CD4-positive, alpha-beta T cell treated with Interleukin-17A for 4 hours (primary cell): ENCODE measurements around the gene RAET1L.
"Not testable (repeated sequence)": the region's sequence is repeated elsewhere in the genome, so short reads cannot be mapped to it uniquely, and the experiment has no call there.

ENCODE experiments used
- DNase-seq: peaks from one replicate; pipeline ENCODE4 v3.0.0-alpha.2; 2020; ENCODE audit warnings: mixed read lengths

Gene RAET1L

DNA sequence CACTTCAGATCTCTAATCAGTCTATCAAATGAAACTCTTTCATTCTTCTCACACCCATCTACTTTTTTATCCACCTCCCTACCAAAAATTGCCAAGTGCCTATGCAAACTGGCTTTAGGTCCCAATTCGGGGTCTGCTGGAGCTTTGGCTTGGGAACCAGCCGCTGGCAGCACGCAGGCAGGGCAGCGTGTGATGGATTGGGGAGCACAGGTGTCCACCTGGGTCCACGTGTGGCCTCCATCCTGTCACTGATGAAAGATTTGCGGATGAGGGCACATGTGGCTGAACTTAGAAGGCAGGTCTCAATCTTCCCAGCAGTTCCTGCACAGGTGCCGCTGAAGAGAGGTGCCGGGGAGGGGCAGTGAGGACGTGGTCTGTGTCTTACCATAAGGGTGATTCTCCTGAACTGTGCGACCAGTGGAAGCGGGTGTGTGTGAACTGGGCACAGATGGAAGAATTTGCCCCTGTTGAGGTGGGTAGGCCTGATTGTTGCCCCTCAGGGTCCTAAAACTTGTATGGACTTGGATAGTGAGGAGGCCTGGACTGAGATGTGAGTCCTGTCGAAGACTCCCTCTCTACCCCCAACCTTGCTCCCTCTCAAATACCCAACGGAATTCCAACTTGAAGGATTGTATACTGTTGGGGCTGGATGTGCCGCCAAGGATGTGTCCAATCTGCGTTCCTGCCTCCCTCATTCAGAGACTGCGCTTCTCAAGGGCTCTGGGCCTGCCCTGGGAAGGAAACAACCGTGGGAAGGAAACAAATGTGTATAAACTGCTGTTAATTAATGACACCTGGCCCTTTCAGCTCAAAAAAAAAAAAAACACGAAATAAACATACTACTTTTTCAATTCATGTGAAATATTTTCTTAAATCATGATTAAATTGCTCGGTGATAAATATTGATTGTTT is 18.4 kb upstream of the RAET1L start:
- no peak for DNase-seq

DNA sequence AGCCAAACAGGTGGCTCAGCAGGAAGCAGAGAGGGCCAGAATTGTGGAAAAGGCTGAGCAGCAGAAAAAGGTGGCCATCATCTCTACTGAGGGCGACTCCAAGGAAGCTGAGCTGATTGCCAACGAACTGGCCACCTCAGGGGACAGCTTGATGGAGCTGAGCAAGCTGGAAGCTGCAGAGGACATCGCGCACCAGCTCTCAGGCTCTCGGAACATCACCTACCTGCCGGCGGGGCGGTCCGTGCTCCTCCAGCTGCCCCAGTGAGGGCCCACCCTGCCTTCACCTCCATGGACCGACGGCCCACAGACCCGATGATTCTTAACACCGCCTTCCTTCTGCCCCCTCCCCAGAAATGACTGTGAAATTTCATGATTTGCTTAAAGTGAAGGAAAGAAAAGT is 17.8 kb upstream of the RAET1L start:
- no peak for DNase-seq

DNA sequence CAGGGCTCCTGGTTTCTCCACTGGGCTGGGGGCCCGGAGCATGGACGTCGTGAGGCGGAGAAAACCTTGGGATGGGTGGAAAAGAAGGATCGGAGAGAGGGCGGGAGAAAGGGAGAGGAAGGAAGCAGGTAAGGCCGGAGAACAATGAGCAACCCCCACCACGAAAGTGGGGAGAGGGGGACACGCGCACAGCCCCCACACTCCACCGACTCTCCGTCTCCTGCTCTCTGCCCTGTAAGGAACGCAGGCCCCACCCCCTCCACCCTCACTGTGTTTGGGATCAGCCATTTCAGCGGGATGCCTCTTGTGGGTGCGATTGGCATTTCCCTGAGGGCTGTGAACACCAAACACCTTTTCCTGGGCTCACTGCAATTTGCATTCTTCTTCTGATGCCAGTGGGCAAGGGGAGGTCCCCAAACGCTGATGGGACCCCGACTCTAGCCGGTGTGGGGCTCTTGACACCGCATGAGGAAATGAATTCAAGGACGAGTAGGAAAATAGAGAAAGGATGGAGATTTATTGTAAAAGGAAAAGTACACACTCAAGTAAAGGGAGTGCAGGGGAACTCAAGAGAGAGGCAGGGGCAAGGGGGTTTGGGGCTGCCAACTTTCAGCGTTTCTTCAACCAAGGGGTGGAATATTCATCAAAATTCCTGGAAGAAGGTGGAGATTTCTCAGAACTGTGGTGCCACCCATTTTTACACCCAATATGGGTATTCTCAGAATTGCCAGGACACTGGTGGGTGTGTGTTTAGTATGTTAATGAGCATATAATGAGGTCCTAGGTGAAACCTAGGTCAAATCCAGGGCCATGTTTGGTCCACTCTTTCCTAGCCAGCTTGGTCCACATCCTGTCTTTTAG is 13.1 kb upstream of the RAET1L start:
- DNase-seq, result no peak

DNA sequence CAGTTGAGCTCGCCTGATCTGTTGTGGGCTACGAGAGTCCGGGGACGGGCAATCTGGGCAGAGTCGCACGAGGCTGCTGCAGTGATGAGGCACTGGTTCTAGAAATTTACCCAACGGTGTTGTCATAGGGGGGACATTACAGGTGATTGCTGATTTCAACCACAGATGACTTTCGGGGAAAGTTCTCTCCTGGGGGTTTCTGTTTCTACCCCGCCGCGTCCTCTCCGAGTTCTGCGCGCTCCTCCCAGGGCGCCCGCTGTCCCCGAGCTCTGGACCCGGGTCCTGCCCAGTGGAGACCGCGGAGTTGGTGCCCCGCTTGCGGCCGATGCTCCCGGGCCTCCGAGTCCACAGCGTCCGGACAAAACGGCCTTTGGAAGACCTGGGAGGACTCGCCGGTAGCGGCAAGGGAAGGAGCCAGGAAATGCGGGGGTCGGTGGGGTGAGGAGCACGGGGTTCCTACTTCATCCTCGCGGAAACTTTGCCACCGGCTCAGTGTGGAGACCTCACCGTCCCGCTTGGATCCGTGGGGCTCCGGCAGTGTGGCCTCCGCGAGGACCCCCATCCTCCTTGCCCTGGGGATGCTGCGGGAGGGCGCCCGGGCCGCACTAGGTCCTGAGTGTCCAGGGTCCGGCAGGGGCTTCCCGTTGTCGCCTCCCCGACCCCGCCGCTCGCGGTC is 12.3 kb upstream of the RAET1L start:
- DNase-seq, result no peak

DNA sequence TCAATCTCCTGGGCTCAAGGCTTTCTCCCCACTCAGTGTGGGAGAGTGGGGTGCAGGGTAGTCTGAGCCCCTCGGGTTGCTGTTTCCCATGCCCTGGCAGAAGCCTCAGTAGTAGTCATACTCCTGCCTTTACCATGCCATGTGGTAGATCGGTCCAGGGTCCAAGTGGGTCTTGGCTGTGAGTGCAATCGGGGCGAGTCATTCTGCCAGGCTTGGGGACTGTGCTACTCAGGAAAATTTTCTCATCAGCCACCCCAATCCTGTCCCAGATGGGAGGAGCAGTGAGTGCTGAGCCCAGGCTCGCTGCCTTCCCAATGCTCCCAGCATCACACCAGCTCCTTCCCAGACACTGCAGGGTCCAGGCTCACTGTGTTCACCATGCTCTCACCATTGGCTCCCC is 10.7 kb upstream of the RAET1L start:
- DNase-seq, result no peak

DNA sequence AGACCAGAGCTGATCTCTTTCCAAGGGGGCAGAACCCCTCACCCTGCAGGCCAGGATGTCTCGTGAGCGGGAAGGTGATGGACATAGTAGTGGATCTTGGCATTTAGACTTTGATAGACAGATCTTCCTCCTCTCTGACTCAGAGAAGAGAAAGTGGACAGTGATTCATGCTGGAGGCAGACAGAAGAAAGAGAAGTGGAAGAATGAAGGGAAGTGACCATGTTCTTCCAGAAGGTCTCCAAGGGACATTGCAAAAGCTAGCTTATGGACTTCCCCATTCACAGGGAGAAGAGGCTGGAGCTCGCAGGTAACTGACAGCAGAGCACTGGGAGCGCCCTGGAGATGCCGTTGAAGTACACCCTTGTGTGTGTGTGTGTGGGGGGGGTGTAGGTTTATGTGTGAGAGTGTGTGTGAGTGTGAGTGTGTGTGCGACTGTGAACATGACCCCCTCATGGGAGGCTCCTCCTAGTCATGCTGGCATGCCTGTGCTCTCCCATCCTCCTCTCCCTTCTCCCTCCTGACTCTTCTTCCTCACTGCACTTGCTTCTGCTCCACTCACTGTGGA is 8.0 kb upstream of the RAET1L start:
- no peak for DNase-seq

DNA sequence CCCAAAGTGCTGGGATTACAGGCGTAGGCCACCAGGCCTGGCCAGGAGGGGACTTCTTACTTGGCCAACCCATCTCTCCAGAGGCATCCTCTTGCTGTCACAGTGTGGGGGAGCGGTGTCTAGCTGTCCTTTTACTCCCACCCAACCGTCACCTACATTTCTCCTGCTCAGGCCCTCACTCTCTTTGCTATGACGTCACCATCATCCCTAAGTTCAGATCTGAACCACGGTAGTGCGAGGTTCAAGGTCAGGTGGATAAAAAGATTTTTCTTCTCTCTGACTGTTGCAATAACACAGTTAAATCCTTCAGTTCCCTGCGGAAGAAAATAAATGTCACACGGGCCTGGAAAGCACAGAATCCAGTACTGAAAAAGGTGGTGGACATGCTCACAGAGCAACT is 7.3 kb upstream of the RAET1L start:
- no peak for DNase-seq

DNA sequence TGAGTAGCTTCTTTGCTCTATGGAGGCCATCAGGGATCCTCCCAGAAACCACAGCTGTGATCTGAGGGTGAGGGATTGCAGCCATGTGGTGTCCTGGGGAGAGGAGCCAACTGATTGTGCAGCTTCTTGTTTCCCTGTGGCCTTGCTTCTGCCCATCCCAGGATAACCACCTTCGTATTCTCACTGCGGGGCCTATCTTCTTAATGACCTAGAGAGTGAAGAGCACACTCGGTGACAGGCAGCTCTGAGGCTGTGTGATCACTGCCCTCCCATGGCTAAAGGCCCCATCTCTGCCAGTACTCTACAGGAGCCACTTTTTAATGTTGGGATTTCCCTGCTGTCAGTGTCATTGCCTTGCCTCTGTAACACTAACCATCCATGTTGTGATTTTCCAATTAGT is 5.3 kb upstream of the RAET1L start:
- DNase-seq, result no peak

DNA sequence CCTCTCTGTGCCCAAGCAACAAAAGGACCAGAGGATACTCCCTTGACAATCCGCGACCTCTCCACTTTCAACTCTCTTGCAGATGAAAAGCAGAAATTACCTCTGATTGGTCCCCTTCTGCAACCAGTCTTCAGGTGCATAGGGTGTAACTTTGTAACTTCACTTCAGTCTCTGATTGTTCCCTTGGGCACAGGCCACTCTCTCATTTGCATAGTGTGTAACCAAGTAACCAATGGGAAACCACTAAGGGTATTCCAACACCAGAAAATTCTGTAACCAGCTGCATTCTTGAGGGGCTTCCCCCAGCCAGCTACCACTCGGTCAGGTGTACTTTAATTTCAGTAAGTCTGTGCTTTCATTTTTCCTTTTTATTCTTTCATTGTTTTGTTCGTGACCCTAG is 4.4 kb upstream of the RAET1L start:
- no peak for DNase-seq

DNA sequence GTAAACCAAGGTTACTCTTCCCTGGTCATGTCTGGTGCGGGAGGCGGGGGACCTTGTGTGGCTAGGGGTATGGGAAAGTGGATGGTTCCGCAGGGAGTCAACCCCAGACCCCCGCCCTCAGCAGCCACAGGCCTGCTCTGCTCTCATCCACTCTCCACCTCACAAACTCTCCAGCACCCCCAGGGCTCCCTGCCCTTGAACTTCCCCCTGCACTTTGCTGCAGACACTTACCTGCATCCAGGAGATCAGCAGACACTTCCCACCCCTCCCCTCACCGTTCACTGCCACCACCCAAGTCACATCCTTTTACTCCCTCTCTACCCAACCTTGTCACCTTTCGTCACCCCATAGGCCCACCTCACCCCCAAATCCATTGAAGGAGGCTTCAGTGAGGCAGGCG is 3.9 kb upstream of the RAET1L start:
- no peak for DNase-seq

DNA sequence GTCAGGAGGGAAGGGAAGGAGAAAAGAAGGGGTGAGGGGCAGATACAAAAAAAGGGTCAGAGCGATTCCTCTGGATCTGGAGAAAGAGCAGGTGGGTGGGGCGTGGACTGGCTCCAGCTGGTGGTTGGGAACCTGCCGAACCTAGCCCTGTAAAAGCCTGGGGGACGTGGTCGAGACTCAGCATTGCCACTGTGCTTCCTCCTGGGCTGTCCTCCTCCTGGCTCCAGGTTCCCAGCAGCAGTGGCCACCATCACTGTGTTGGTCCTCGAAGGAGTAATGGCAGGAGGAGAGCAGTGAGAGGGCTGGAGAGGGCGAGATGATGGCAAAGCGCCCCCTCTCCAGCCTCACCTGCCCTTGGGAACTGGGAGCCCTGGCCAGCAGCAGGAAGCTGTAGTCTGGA is 3.5 kb upstream of the RAET1L start:
- no peak for DNase-seq

DNA sequence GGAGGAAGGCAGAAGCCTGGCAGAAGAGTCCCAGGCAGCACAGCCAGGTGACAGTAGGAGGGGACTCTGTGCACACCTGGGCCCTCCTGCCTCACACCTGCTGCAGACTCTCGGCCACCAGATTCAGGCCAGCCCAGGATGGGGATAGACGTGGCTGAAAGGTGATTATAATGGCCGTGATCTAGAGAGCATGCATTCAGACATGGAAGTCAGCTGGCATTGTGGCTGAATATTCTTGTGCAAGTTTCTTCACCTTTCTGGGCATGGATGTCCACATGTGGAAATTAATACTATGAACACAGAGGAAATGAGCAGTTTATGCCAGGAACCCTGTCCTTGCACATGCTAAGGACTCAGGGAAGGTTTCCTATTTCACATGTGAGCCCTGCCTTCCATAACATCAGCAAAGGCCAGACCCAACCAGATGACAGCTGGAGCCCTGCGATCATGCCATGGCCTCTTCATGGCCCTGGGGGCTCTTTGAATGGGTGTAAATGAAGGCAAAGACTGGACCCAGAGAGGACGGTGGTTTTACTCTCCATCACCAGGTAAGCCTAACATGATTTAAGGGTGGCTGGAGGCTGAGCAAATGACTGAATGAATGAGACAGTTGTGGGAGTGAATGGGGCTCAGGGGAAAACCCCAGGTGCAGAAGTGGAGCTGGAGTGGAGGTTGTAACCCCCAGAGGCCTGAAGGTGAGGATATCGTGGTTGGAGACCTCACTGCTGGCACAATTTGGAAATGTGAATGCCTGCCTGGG is 2.7 kb upstream of the RAET1L start:
- no peak for DNase-seq

DNA sequence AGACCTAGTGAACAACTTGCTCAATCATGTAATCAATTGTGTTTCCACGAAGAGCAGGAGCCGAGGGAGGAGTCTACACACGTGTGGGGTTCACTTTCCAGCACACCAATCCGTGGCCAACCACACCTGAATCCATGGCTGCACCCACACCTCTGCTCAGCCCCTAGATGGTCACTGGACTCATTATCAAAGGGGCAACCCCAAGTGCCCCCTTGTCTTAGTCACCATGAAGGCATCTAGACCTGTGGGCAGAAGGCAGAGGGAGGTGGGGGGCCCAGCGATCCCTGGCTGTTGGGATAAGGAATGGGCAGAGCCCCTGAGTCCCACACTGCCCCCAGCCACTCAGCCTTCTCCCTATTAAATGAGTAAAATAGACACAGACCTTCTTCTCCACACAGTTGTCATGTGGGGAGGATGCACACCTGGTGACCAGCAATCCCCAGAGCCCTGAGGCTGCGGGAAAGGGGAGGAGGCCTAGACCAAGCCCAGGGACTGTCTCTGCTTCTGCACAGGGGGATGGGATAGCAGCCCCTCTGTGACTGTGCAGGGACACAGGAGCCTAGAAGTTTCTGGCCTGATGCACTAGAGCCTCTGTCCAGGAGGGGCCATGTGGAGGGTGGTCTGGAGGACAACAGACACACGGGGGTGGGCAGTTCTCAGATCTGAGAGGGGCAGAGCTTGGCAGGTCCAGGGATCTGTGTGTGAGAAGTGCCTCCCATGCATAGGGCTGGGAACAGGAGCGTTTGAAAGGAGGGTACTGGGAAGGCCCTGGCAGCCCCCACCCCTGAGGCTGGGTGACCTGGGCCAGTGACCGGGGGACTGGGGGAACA is 1.9 kb upstream of the RAET1L start:
- DNase-seq, result no peak

DNA sequence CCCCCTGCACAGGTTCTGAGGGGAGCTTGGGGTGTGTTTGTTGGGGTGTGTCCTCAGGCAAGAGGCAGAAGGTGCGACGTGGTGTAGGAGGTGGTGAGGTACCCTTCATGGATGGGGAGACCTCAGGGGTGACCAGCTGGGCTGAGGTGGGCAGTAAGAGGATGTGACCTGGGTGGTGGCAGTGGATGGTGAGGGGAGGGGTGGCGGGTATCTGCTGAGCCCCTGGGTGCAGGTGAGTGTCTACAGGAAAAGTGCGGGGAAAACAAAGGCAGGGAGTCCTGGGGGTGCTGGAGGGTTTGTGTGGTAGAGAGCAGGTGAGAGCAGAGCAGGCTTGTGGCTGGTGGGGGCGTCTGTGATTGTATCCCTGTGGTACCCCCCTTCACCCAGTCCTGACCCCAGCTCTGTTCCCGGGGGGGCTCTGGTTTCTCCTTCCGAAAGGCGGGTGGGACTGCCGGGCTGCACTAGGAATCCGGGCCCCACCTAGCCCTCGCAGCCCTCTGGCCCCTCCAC is 631 bp downstream of the RAET1L start:
- DNase-seq, result no peak

DNA sequence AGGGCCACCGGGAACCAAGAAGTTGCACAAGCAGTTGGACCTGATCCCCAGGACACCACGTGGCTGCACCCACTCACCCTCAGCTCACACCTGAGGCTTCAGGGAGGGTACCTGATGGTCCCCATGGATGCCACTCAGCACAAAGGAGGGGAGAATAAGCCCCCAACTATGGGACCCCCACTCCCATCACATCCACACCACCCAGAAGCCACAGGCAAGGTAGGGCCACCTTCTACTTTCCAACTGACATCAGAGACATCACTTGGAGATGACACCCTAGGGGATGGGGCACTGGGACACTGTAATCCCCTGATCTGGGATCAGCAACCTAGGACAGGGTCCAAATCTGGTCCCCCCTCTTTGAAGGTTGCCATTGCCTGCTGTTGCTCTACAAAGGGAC is 1.3 kb downstream of the RAET1L start:
- DNase-seq, result not testable (repeated sequence)

DNA sequence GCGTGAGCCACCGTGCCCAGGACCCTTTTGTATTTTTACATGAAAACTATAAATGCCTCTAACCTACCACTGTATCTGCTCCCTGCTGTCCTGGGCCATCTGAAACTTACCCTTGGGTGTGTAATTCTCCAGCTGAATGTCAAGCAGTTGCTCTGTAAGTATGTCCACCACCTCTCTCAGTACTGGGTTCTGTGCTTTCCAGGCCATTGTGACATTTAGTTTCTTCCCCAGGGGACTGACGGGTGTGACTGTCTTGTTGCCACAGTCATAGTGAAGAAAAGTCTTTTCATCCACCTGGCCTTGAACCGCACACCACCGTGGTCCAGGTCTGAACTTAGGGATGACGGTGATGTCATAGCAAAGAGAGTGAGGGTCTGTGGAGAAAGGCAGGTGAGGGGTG is 3.5 kb downstream of the RAET1L start:
- DNase-seq, result not testable (repeated sequence)

DNA sequence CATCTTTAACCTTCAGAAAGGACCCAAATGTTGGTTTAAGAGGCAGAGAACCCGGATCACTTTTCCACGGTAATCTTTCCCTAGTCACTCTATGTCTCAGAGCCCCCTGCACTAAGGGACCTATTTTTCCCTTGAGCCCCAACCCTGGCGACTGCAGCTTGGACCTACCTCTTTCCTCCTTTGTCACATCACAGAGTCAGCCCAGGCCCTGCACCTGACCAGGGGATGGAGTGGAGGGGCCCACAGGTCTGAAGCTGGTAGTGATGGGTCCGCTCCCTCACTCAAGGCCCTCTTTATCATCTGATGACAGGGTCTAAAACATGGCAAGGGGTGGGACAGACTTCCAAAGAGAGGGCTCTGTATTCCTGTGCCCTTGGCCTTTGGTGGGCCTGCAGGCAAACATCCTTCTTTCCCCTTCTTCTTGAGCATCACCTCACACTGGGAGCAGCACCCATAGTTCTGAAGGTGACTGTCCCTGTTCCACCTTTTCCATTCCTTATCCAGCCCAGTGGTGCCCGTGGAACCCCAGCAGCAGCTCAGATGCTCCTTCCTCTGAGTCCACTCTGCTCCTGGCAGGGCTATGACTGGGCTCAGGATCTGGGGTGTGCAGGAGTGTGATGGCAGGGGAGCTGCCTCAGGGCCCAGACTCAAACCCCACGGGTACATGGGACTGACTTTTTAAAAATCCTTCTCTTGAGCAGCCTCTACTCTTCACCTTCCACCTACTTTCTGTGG is 6.3 kb downstream of the RAET1L start:
- DNase-seq, result no peak

DNA sequence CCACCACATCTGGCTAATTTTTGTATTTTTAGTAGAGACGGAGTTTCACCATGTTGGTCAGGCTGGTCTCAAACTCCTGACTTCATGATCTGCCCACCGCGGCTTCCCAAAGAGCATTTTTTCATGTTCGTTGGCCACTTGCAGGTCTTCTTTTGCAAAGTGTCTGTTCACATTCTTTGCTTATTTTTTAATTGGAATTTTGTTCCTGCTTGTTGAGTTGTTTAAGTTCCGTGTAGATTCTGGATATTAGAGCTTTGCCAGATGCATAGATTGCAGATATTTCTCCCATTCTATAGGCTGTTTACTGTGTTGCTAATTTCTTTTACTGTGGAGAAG is 8.2 kb downstream of the RAET1L start:
- not testable (repeated sequence) for DNase-seq

DNA sequence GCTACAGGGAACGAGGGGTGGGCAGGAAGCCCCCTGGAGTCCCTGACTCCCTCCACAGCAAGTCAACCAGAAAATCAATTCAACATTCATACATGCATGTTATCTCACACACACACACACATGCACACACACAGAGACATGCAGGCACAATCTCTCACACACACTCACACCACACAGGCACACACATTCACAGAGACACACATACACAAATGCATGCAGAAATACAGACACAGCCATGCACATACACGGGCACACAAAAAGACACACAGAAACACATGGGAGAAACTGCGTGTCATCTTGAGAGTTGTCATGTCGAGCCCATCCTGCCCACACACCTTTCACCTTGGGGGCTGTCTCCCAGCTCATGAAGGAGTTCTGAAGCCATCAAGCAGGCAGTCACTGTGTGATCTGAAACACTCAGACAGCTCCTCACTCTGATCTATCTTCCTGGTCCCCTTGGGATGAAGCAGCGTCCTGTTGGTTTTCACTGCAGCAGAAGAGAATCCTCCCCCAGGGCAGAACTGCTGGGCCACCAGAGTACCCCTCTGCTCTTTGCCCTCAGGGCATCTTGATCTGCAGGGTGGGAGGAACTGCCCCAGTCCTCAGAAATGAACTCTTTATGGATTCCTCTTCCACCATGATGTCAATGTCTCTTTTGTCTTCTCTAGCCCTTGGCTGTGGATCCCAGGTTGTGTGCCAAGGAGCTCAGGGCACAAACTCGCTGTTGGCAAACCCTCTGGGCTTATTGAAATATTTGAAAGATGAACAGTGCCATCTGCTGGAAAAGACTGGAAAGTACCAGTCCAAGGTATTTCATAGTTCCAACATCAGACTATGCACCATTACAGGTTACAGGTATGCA is 8.8 kb downstream of the RAET1L start:
- DNase-seq, result peak; percentile 68
